Measurements from ENCODE around the gene ADCY5. TPM values are rescaled to one million over a fixed set of nuclear protein-coding genes. Genes with fewer than 3 reads are reported as not detected.
A peak's percentile ranks its signal among the peaks of the same experiment; 100 is the strongest.

ADCY5 gene
- total RNA-seq, 2 experiments from 2014 or later: not detected

- no peak for DNase-seq
- no peak for ATAC-seq
- H3K27ac Mint-ChIP-seq: no peak overlapping the region
- H3K4me3 Mint-ChIP-seq: no peak overlapping the region
- no peaks in the 10 kb centered on the region for H3K9me3 Mint-ChIP-seq (ENCODE audit: insufficient read depth)
- H3K36me3 Mint-ChIP-seq (ENCODE audit: low read depth): peaks cover 3% of the 10 kb centered on the region
- no peaks in the 10 kb centered on the region for H3K27me3 Mint-ChIP-seq (ENCODE audit: low read depth)
- ChIA-PET POLR2A (no interaction called here), CTCF (no interaction called here)
- peaks cover 6% of the 10 kb centered on the region for H3K4me1 Mint-ChIP-seq (ENCODE audit: low read depth)
Observed at GRCh38 chr3:123271466-123272159, 177.3 kb downstream of the ADCY5 start.

GRCh38 chr3:123270818-123271217 is 178.1 kb downstream of the ADCY5 start:
- Mint-ChIP-seq H3K4me1 (ENCODE audit: low read depth) (peaks cover 2% of the 10 kb centered on the region), H3K36me3 (ENCODE audit: low read depth) (peaks cover 10% of the 10 kb centered on the region), H3K9me3 (ENCODE audit: insufficient read depth) (no peaks in the 10 kb centered on the region), H3K27ac (no peak overlapping the region), H3K27me3 (ENCODE audit: low read depth) (no peaks in the 10 kb centered on the region), H3K4me3 (no peak overlapping the region)
- DNase-seq (no peak), ATAC-seq (no peak)
- CTCF ChIA-PET: no interaction called here
- POLR2A ChIA-PET: no interaction called here

DNA sequence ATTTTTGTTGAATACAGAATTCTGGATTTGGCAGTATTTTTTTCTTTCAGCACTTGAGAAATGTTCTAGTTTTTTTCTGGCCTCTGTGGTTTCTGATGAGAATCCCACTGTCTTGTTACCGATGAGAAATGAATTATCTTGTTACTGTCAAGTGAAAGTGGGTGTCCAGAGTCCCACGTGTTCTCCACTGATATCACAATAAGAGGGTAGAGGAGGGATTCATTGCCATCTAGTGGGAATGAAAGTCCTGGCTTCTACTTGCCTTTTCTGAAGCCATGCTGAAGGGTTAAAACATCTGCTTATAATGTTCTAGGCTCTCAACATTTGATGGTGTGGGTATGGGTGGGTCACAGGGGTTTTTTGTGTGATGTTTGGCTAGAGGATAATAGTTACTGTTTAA is 181.1 kb downstream of the ADCY5 start:
- H3K36me3 Mint-ChIP-seq (ENCODE audit: low read depth): peaks cover 17% of the 10 kb centered on the region

DNA sequence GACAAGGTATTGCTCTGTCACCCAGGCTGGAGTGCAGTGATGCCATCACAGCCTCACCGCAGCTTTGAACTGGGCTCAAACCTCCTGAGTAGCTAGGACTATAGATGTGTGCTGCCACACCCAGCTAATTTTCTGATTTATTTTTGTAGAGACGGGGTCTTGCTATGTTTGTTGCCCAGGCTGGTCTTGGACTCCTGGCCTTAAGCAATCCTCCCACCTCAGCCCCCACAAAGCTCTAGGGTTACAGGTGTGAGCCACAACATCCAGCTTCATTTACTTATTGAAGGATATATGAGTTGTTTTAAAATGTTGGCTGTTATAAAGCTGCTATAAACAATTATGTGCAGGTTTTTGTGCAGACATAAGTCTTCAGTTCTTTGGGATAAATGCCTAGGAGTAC is 184.9 kb downstream of the ADCY5 start:
- H3K4me1 Mint-ChIP-seq (ENCODE audit: low read depth): peaks cover 9% of the 10 kb centered on the region
- H3K4me3 Mint-ChIP-seq: no peak overlapping the region
- ChIA-PET POLR2A (no interaction called here), CTCF (interaction anchor here (0.8 kb wide), 1 partner anchor 288 kb away, joined by 3 read pairs; no protein-coding TSS in a partner anchor)
- no peaks in the 10 kb centered on the region for H3K9me3 Mint-ChIP-seq (ENCODE audit: insufficient read depth)
- H3K27ac Mint-ChIP-seq: no peak overlapping the region
- DNase-seq: no peak
- ATAC-seq: no peak
- H3K36me3 Mint-ChIP-seq (ENCODE audit: low read depth): peaks cover 20% of the 10 kb centered on the region
- no peaks in the 10 kb centered on the region for H3K27me3 Mint-ChIP-seq (ENCODE audit: low read depth)

More for the DNA sequence above, 181.1 kb downstream of the ADCY5 start:
- Mint-ChIP-seq H3K27ac (no peak overlapping the region), H3K9me3 (ENCODE audit: insufficient read depth) (no peaks in the 10 kb centered on the region), H3K4me3 (no peak overlapping the region), H3K27me3 (ENCODE audit: low read depth) (no peaks in the 10 kb centered on the region), H3K4me1 (ENCODE audit: low read depth) (no peaks in the 10 kb centered on the region)
- CTCF ChIA-PET: no interaction called here
- ATAC-seq: no peak
- POLR2A ChIA-PET: no interaction called here
- no peak for DNase-seq

DNA sequence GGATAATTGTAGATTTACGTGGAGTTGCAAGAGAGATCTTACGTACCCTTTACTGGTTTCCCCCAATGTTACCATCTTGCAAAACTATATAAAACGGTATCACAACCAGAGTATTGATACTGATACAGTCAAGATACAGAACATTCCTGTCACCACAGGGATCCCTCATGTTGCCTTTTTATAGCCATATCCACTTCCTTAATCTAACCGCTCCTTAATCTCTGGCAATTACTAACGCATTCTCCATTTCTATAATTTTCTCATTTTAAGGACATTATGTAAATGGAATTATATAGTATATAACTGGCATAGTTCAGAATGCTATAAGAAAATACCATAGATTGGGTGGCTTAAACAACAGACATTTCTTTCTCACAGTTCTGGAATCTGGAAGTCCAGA is 186.0 kb downstream of the ADCY5 start:
- POLR2A ChIA-PET: interaction anchor here (0.8 kb wide), 1 partner anchor 233 kb away, joined by 3 read pairs; no protein-coding TSS in a partner anchor
- ATAC-seq: no peak
- Mint-ChIP-seq H3K4me3 (no peak overlapping the region), H3K9me3 (ENCODE audit: insufficient read depth) (no peaks in the 10 kb centered on the region), H3K27ac (no peak overlapping the region), H3K36me3 (ENCODE audit: low read depth) (peaks cover 20% of the 10 kb centered on the region), H3K27me3 (ENCODE audit: low read depth) (no peaks in the 10 kb centered on the region), H3K4me1 (ENCODE audit: low read depth) (peaks cover 9% of the 10 kb centered on the region)
- no peak for DNase-seq
- CTCF ChIA-PET: no interaction called here

- peaks cover 20% of the 10 kb centered on the region for H3K36me3 Mint-ChIP-seq (ENCODE audit: low read depth)
- ChIA-PET POLR2A (interaction anchor here (0.8 kb wide), 1 partner anchor 232 kb away, joined by 3 read pairs; no protein-coding TSS in a partner anchor), CTCF (no interaction called here)
- no peak for DNase-seq
- H3K9me3 Mint-ChIP-seq (ENCODE audit: insufficient read depth): no peaks in the 10 kb centered on the region
- ATAC-seq: no peak
- H3K4me1 Mint-ChIP-seq (ENCODE audit: low read depth): peaks cover 9% of the 10 kb centered on the region
- no peak overlapping the region for H3K4me3 Mint-ChIP-seq
- no peak overlapping the region for H3K27ac Mint-ChIP-seq
- no peaks in the 10 kb centered on the region for H3K27me3 Mint-ChIP-seq (ENCODE audit: low read depth)
Observed at GRCh38 chr3:123262226-123262625, 186.7 kb downstream of the ADCY5 start.

DNA sequence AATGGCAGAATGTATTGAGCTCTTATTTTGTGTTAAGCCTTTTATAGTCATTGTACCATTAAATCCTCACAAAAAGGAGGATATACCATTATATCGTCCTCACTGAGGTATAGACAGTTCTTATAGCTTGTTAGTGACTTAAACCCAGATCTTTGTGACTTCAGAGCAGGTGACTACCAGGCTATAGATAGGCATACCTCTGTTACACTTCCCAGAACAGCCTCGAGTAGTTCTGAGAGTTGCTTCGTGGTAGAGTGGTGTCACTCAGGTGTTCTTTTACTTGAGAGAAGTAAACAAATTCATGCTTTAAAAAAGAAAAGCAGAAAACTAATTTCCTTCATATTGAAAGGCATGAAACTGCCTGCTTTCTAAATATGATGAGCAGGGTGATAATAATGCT is 187.2 kb downstream of the ADCY5 start:
- no peak for DNase-seq
- no peaks in the 10 kb centered on the region for H3K27me3 Mint-ChIP-seq (ENCODE audit: low read depth)
- H3K4me3 Mint-ChIP-seq: no peak overlapping the region
- ChIA-PET POLR2A (no interaction called here), CTCF (no interaction called here)
- no peak overlapping the region for H3K27ac Mint-ChIP-seq
- peaks cover 9% of the 10 kb centered on the region for H3K4me1 Mint-ChIP-seq (ENCODE audit: low read depth)
- H3K9me3 Mint-ChIP-seq (ENCODE audit: insufficient read depth): no peaks in the 10 kb centered on the region
- H3K36me3 Mint-ChIP-seq (ENCODE audit: low read depth): peaks cover 17% of the 10 kb centered on the region
- ATAC-seq: peak; percentile 60

- CTCF ChIA-PET: interaction anchor here (0.5 to 1.0 kb wide), 3 partner anchors 35 to 429 kb away, joined by 3 read pairs; partner anchors contain the start of gene PDIA5
- POLR2A ChIA-PET: no interaction called here
- ATAC-seq (no peak), DNase-seq (no peak)
- Mint-ChIP-seq H3K27ac (no peak overlapping the region), H3K9me3 (ENCODE audit: insufficient read depth) (no peaks in the 10 kb centered on the region), H3K4me3 (no peak overlapping the region), H3K36me3 (ENCODE audit: low read depth) (peaks cover 3% of the 10 kb centered on the region), H3K27me3 (ENCODE audit: low read depth) (no peaks in the 10 kb centered on the region), H3K4me1 (ENCODE audit: low read depth) (peaks cover 13% of the 10 kb centered on the region)
Observed at GRCh38 chr3:123258811-123259420, 190.0 kb downstream of the ADCY5 start.

DNA sequence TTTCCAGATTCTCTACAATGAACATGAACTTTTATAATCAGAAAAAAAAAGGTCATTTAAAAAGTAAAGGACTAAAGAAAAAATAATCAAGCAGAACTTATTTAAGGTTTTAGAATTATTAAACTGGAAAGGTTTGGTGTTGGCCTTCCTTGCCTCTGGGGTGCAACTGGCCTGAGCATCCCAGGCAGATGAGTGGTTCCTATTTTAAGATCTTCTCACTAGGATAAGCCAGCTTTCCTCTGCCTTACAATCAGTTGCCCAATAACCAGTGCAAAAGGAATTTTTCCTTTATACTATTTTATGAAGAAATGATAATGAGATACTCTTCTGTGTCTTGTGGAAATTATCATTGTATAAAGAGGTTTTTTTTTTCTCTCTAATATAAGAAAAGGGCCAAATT is 190.5 kb downstream of the ADCY5 start:
- H3K9me3 Mint-ChIP-seq (ENCODE audit: insufficient read depth): no peaks in the 10 kb centered on the region
- peaks cover 13% of the 10 kb centered on the region for H3K4me1 Mint-ChIP-seq (ENCODE audit: low read depth)
- H3K27ac Mint-ChIP-seq: no peak overlapping the region
- ATAC-seq (no peak), DNase-seq (no peak)
- H3K27me3 Mint-ChIP-seq (ENCODE audit: low read depth): no peaks in the 10 kb centered on the region
- H3K36me3 Mint-ChIP-seq (ENCODE audit: low read depth): peaks cover 3% of the 10 kb centered on the region
- no peak overlapping the region for H3K4me3 Mint-ChIP-seq
- ChIA-PET CTCF (interaction anchor here (0.9 to 1.0 kb wide), 2 partner anchors 35 to 191 kb away, joined by 3 read pairs; partner anchors contain the start of gene PDIA5), POLR2A (no interaction called here)

GRCh38 chr3:123256256-123256655 is 192.6 kb downstream of the ADCY5 start:
- no peak overlapping the region for H3K27ac Mint-ChIP-seq
- POLR2A ChIA-PET: no interaction called here

GRCh38 chr3:123246866-123247265 is 202.0 kb downstream of the ADCY5 start:
- ATAC-seq (no peak), DNase-seq (no peak)
- peaks cover 31% of the 10 kb centered on the region for H3K36me3 Mint-ChIP-seq (ENCODE audit: low read depth)
- POLR2A ChIA-PET: no interaction called here
- no peak overlapping the region for H3K4me3 Mint-ChIP-seq
- CTCF ChIA-PET: no interaction called here
- peaks cover 5% of the 10 kb centered on the region for H3K4me1 Mint-ChIP-seq (ENCODE audit: low read depth)
- H3K27ac Mint-ChIP-seq: no peak overlapping the region
- H3K9me3 Mint-ChIP-seq (ENCODE audit: insufficient read depth): no peaks in the 10 kb centered on the region
- no peaks in the 10 kb centered on the region for H3K27me3 Mint-ChIP-seq (ENCODE audit: low read depth)

More at GRCh38 chr3:123256256-123256655, 192.6 kb downstream of the ADCY5 start:
- CTCF ChIA-PET: interaction anchor here (0.6 kb wide), 1 partner anchor 640 kb away, joined by 3 read pairs; no protein-coding TSS in a partner anchor
- no peak overlapping the region for H3K4me3 Mint-ChIP-seq
- peaks cover 4% of the 10 kb centered on the region for H3K36me3 Mint-ChIP-seq (ENCODE audit: low read depth)
- peaks cover 4% of the 10 kb centered on the region for H3K4me1 Mint-ChIP-seq (ENCODE audit: low read depth)
- DNase-seq (no peak), ATAC-seq (no peak)
- H3K27me3 Mint-ChIP-seq (ENCODE audit: low read depth): no peaks in the 10 kb centered on the region
- H3K9me3 Mint-ChIP-seq (ENCODE audit: insufficient read depth): no peaks in the 10 kb centered on the region

- H3K36me3 Mint-ChIP-seq (ENCODE audit: low read depth): peaks cover 37% of the 10 kb centered on the region
- no peak for ATAC-seq
- no peaks in the 10 kb centered on the region for H3K9me3 Mint-ChIP-seq (ENCODE audit: insufficient read depth)
- no peaks in the 10 kb centered on the region for H3K27me3 Mint-ChIP-seq (ENCODE audit: low read depth)
- H3K4me1 Mint-ChIP-seq (ENCODE audit: low read depth): peaks cover 14% of the 10 kb centered on the region
- H3K4me3 Mint-ChIP-seq: no peak overlapping the region
- CTCF ChIA-PET: interaction anchor here (1.4 kb wide), 1 partner anchor 246 kb away, joined by 4 read pairs; no protein-coding TSS in a partner anchor
- no peak overlapping the region for H3K27ac Mint-ChIP-seq
- POLR2A ChIA-PET: interaction anchor here (1.3 kb wide), 1 partner anchor 42 kb away, joined by 3 read pairs; the partner anchor contains the start of gene SEC22A
- peak; percentile 37 for DNase-seq
Observed at GRCh38 chr3:123244128-123244527, 204.8 kb downstream of the ADCY5 start.
